IPS DF 6.9 (cell line): ENCODE measurements around the gene DUSP22.

Source experiments
- DNase-seq: peaks from one replicate; pipeline ENCODE4 v3.0.0-alpha.2; 2013; ENCODE audit warnings: low read depth, low spot score
- H3K27ac ChIP-seq: one replicate; pipeline ENCODE4 v1.5.1; 2013; ENCODE audit warnings: low read length, control low read depth
- H3K27me3 ChIP-seq: 2 replicates; pipeline ENCODE4 v1.6.1; 2013; ENCODE audit warnings: mild to moderate bottlenecking, low read length; ENCODE audit not compliant: control insufficient read depth, insufficient read depth
- H3K36me3 ChIP-seq: 2 replicates; pipeline ENCODE4 v1.6.1; 2013; ENCODE audit warnings: low read length; ENCODE audit not compliant: control insufficient read depth, insufficient read depth
- H3K4me1 ChIP-seq: 2 replicates; pipeline ENCODE4 v1.6.1; 2013; ENCODE audit warnings: low read length; ENCODE audit not compliant: control insufficient read depth, insufficient read depth
- H3K4me3 ChIP-seq: 2 replicates; pipeline ENCODE4 v1.5.1; 2013; ENCODE audit warnings: mild to moderate bottlenecking, low read length
- H3K9me3 ChIP-seq: 2 replicates; pipeline ENCODE4 v1.6.1; 2013; ENCODE audit warnings: low read length, inconsistent platforms; ENCODE audit not compliant: control insufficient read depth, insufficient read depth
- WGBS: extraction: QIAGEN DNeasy Blood & Tissue Kit; methylation state at CpG from one replicate; pipeline ENCODE4 v1.1.7; 2013; ENCODE audit warnings: mixed read lengths, missing lambda C conversion rate; ENCODE audit not compliant: insufficient read length, insufficient coverage; 5-methylcytosine and 5-hydroxymethylcytosine counted together

DUSP22 gene

GRCh38 chr6:360764-361373 lies 68.6 kb downstream of the DUSP22 start:
- Histone ChIP-seq H3K36me3 (no peaks in the 10 kb centered on the region), H3K9me3 (no peaks in the 10 kb centered on the region), H3K4me1 (no peaks in the 10 kb centered on the region), H3K27me3 (no peaks in the 10 kb centered on the region), H3K27ac (no peak overlapping the region), H3K4me3 (no peak overlapping the region)
- DNase-seq = no peak
- WGBS = no CpG with 5 or more reads among the region's 19 CpGs

GRCh38 chr6:361411-362132 lies 69.3 kb downstream of the DUSP22 start:
- H3K36me3 ChIP-seq = no peaks in the 10 kb centered on the region
- no peaks in the 10 kb centered on the region for H3K27me3 ChIP-seq
- H3K9me3 ChIP-seq = no peaks in the 10 kb centered on the region
- H3K4me3 ChIP-seq = no peak overlapping the region
- WGBS = no CpG with 5 or more reads among the region's 16 CpGs
- no peak overlapping the region for H3K27ac ChIP-seq
- no peaks in the 10 kb centered on the region for H3K4me1 ChIP-seq
- DNase-seq = no peak

GRCh38 chr6:362231-362923 lies 70.1 kb downstream of the DUSP22 start:
- 74% methylated on average over 4 of the region's 14 CpGs for WGBS
- no peaks in the 10 kb centered on the region for H3K36me3 ChIP-seq
- DNase-seq = no peak
- H3K27me3 ChIP-seq = no peaks in the 10 kb centered on the region
- H3K4me1 ChIP-seq = no peaks in the 10 kb centered on the region
- no peaks in the 10 kb centered on the region for H3K9me3 ChIP-seq
- H3K27ac ChIP-seq = no peak overlapping the region
- no peak overlapping the region for H3K4me3 ChIP-seq

GRCh38 chr6:362924-363249 lies 70.6 kb downstream of the DUSP22 start:
- Histone ChIP-seq H3K9me3 (no peaks in the 10 kb centered on the region), H3K36me3 (no peaks in the 10 kb centered on the region), H3K27ac (no peak overlapping the region), H3K27me3 (no peaks in the 10 kb centered on the region), H3K4me3 (no peak overlapping the region), H3K4me1 (no peaks in the 10 kb centered on the region)
- no CpG with 5 or more reads among the region's 5 CpGs for WGBS
- DNase-seq = no peak

GRCh38 chr6:363291-363690 lies 71.0 kb downstream of the DUSP22 start:
- Histone ChIP-seq H3K36me3 (no peaks in the 10 kb centered on the region), H3K27ac (no peak overlapping the region), H3K4me3 (no peak overlapping the region), H3K4me1 (no peaks in the 10 kb centered on the region), H3K9me3 (no peaks in the 10 kb centered on the region), H3K27me3 (no peaks in the 10 kb centered on the region)
- no peak for DNase-seq
- no CpG with 5 or more reads among the region's 12 CpGs for WGBS

DNA sequence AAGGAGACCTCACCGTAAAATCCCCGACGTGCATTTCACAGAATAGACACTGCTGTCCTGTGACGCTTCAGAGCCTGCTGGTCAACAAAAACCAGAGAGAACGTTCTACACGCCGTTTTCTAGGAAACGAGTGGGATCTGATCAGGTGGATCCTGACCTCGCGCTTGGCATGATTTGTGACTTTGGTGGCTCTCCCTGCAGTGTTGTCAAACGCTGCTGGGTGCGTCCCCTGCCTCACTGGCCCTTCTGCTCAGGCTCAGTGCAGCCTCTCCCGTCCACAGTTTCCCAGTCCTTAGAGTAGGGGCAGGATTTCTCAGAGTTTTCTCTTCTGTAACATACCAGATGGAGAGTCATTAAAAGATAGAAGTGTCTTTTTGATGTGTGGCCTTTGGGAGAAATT lies 71.6 kb downstream of the DUSP22 start:
- H3K36me3 ChIP-seq = no peaks in the 10 kb centered on the region
- WGBS = no CpG with 5 or more reads among the region's 13 CpGs
- no peaks in the 10 kb centered on the region for H3K9me3 ChIP-seq
- DNase-seq = no peak
- no peak overlapping the region for H3K4me3 ChIP-seq
- H3K4me1 ChIP-seq = no peaks in the 10 kb centered on the region
- H3K27ac ChIP-seq = no peak overlapping the region
- H3K27me3 ChIP-seq = no peaks in the 10 kb centered on the region

DNA sequence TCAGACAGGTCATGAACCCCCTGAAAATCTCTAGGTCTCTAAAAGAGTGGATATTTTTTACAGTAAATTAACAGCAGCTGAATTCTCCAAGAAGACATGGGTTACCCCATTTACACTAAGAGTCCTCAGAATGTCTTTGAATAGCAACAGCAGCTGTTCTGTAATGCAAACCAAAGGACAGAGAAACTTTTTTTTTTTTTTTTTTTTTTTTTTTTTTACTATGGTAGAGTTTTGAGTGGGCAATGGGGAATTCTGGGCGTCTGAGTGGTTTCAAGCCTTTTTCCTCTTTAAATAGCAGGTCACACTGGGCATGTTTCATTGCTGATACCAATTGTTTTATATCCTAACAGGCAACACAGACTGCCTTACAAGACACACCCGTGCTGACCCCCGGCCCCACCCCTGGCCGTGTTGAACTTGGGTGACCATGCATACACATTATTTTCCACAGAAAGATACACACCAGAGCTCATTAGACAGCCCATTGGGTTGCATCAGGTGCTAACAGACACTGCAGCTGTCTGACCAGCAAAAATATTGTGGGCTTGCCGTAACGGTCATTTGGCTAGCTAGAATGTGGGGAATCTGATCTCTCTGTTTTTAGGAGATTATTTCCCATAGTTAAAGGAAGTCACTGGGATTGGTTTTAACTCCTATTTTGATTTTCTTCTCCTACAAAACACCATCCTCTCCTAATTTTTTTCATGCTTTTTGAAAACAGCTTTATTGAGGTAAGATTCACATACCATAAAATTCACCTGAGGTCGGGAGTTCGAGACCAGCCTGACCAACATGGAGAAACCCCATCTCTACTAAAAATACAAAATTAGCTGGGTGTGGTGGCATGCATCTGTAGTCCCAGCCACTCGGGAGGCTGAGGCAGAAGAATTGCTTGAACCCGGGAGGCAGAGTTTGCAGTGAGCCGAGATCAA lies 72.6 kb downstream of the DUSP22 start:
- Histone ChIP-seq H3K27me3 (no peaks in the 10 kb centered on the region), H3K9me3 (no peaks in the 10 kb centered on the region), H3K4me3 (no peak overlapping the region), H3K27ac (no peak overlapping the region), H3K4me1 (no peaks in the 10 kb centered on the region), H3K36me3 (no peaks in the 10 kb centered on the region)
- no peak for DNase-seq
- no CpG with 5 or more reads among the region's 11 CpGs for WGBS

DNA sequence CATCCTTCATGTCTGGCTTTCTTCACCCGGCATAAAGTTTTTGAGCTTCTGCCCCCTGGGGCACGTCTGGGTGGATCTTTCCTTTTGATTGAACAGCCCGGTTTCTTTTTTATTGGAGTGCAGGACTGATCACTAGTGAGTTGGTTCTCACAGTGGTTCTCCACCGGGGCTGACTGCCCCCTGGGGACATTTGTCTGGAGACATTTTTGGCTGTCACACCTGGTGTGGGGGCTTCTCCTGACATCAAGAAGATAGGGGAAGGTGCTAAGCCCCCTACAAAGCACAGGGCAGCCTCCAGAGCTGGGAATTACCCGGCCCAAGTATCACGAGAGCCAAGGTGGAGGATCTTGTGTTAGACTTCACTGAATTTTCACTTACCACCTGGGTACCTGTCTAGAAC lies 73.5 kb downstream of the DUSP22 start:
- Histone ChIP-seq H3K4me1 (no peaks in the 10 kb centered on the region), H3K27me3 (no peaks in the 10 kb centered on the region), H3K9me3 (no peaks in the 10 kb centered on the region), H3K36me3 (no peaks in the 10 kb centered on the region), H3K4me3 (no peak overlapping the region), H3K27ac (no peak overlapping the region)
- no CpG with 5 or more reads among the region's 6 CpGs for WGBS
- DNase-seq = no peak

- Histone ChIP-seq H3K4me1 (no peaks in the 10 kb centered on the region), H3K36me3 (no peaks in the 10 kb centered on the region), H3K4me3 (no peak overlapping the region), H3K9me3 (no peaks in the 10 kb centered on the region), H3K27ac (no peak overlapping the region), H3K27me3 (no peaks in the 10 kb centered on the region)
- no CpG with 5 or more reads among the region's 19 CpGs for WGBS
- no peak for DNase-seq
These were observed 74.4 kb downstream of the DUSP22 start for GRCh38 chr6:366389-367297.
